GM12874 (cell line): Measurements from ENCODE around the gene QPCTL.

Experiments
- CTCF ChIP-seq: IDR thresholded peaks from 2 replicates; pipeline ENCODE4 v1.5.1; 2011; ENCODE audit warnings: low read depth, mild to moderate bottlenecking, control low read depth, low read length, moderate library complexity; ENCODE audit not compliant: insufficient read depth

The QPCTL gene

GRCh38 chr19:45677351-45678230 lies 14.9 kb upstream of the QPCTL start:
- TF ChIP-seq CTCF = peak; percentile 31; the same call in 1 of the 2 replicates

GRCh38 chr19:45681391-45682015 lies 11.0 kb upstream of the QPCTL start:
- TF ChIP-seq CTCF = peak; percentile 99

GRCh38 chr19:45682117-45682516 lies 10.3 kb upstream of the QPCTL start:
- TF ChIP-seq CTCF = no peak

- no peak for TF ChIP-seq CTCF
Observed at GRCh38 chr19:45682908-45683307, 9.6 kb upstream of the QPCTL start.

GRCh38 chr19:45687599-45687998 lies 4.9 kb upstream of the QPCTL start:
- TF ChIP-seq CTCF = no peak

- no peak for TF ChIP-seq CTCF
Observed at GRCh38 chr19:45691516-45692186, 815 bp upstream of the QPCTL start, which contains the start of gene SNRPD2. SNRPD2 (minus strand) TSS chr19:45691953; CDS start chr19:45691888, 65 bp downstream.
